Esophagus muscularis mucosa (tissue), 4 donors: ENCODE data around the gene CMPK2. TPM values are rescaled to one million over a fixed set of nuclear protein-coding genes. Genes with fewer than 3 reads are reported as not detected.

Source experiments
- DNase-seq: peaks from one replicate; pipeline ENCODE4 v3.0.0-alpha.2; 2017; ENCODE audit errors: extremely low spot score
- H3K27ac ChIP-seq, 4 donors: fragments of 200-600 bp; sonication (generic); replicated peaks in 1 of 4; 1 replicate in 3 of 4; 2 replicates in 1 of 4; pipeline ENCODE4 v1.5.1; 2016 to 2019; ENCODE audit warnings: mild to moderate bottlenecking in 1 of 4
- H3K27me3 ChIP-seq, 4 donors: fragments of 200-600 bp; sonication (generic); one replicate each; pipeline versions ENCODE4 v1.5.1 to v1.6.0; 2016 to 2019
- H3K36me3 ChIP-seq, 4 donors: fragments of 200-600 bp; sonication (generic); one replicate each; pipeline ENCODE4 v1.5.1; 2016 to 2019
- H3K4me1 ChIP-seq, 4 donors: fragments of 200-600 bp; sonication (generic); one replicate each; pipeline ENCODE4 v1.5.1; 2016 to 2019
- H3K4me3 ChIP-seq, 4 donors: fragments of 200-600 bp; sonication (generic); 1 replicate in 2 of 4; 2 replicates in 2 of 4; pipeline ENCODE4 v1.5.1; 2016 to 2019; ENCODE audit warnings: mild to moderate bottlenecking in 4 of 4, moderate library complexity in 1 of 4
- H3K9me3 ChIP-seq, 4 donors: fragments of 200-600 bp; sonication (generic); 1 replicate in 3 of 4; 2 replicates in 1 of 4; pipeline ENCODE4 v1.5.1; 2016 to 2019
- EP300 ChIP-seq: sonication (generic); formaldehyde crosslinking; IDR thresholded peaks from one replicate; pipeline ENCODE4 v1.6.1; 2017; ENCODE audit warnings: antibody characterized with exemption
- POLR2A ChIP-seq: fragments of 450-650 bp; IDR thresholded peaks from one replicate; pipeline ENCODE4 v1.6.1; 2017; ENCODE audit warnings: antibody characterized with exemption, moderate library complexity, mild to moderate bottlenecking, low read depth
- POLR2AphosphoS5 ChIP-seq, 2 donors: sonication (generic); formaldehyde crosslinking; IDR thresholded peaks; one replicate each; pipeline ENCODE4 v1.6.1; 2017; ENCODE audit warnings: antibody characterized with exemption in 2 of 2
- WGBS: methylation state at CpG from one replicate; pipeline ENCODE4 v1.1.5; 2018; 5-methylcytosine and 5-hydroxymethylcytosine counted together
- intact Hi-C: fragments of 100-400 bp; cut with DNase I; formaldehyde crosslinking; loops from one replicate; pipeline ENCODE4 v1.15.1; 2023
- total RNA-seq, 4 donors: library from RNA; depleted of rRNA; stranded (reverse); fragments of >200 nt; gene quantifications; one replicate each; pipeline versions ENCODE4 v1.1.0 to v1.2.1, GENCODE V29; 2016
- TF ChIP-seq, protein P1 (sequence below), 3 experiments: fragments of 200-600 bp in 2 of 3; fragments of 450-650 bp in 1 of 3; sonication (generic) in 2 of 3; IDR thresholded peaks; one replicate each; pipeline ENCODE4 v1.5.1; 2017 to 2019; ENCODE audit warnings: antibody characterized with exemption in 3 of 3, mild to moderate bottlenecking in 2 of 3, moderate library complexity in 1 of 3

CMPK2 gene
- total RNA-seq, 4 donors from 2014 or later: 3.3 to 8.3 (median 5.8) TPM

DNA sequence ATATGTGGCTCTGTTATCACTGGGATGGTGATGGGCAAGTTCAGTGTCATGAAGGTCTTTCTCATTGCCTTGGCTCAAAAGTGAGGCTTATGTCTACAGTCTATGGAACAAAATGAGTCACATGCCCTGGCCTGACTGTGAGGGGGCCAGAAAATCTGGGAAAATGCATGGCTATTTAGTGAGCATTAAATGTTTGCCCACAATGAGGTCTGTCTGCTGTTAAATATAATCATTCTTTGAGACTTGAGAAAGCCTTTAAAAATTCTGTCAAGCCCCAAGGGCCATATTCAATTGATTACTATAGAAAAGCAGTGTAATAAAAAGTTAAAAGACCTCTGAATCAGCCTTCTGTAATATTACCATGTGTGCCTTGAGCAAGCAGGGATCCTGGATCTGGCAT lies 46.0 kb upstream of the CMPK2 start:
- no peaks in the 10 kb centered on the region for H3K9me3 ChIP-seq
- H3K4me1 ChIP-seq: peaks cover under 1 to 1% (median under 1%) of the 10 kb centered on the region in 4 donors
- H3K27me3 ChIP-seq: no peaks in the 10 kb centered on the region
- TF ChIP-seq, protein P1, sequence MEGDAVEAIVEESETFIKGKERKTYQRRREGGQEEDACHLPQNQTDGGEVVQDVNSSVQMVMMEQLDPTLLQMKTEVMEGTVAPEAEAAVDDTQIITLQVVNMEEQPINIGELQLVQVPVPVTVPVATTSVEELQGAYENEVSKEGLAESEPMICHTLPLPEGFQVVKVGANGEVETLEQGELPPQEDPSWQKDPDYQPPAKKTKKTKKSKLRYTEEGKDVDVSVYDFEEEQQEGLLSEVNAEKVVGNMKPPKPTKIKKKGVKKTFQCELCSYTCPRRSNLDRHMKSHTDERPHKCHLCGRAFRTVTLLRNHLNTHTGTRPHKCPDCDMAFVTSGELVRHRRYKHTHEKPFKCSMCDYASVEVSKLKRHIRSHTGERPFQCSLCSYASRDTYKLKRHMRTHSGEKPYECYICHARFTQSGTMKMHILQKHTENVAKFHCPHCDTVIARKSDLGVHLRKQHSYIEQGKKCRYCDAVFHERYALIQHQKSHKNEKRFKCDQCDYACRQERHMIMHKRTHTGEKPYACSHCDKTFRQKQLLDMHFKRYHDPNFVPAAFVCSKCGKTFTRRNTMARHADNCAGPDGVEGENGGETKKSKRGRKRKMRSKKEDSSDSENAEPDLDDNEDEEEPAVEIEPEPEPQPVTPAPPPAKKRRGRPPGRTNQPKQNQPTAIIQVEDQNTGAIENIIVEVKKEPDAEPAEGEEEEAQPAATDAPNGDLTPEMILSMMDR (IDR thresholded peaks at IDR 0.05): no peak
- TF ChIP-seq POLR2AphosphoS5 (IDR thresholded peaks at IDR 0.05) (no peak), POLR2A (no peak)
- intact Hi-C loops: no loop called here
- H3K27ac ChIP-seq: no peak overlapping the region
- H3K4me3 ChIP-seq: no peak overlapping the region
- no peak for DNase-seq
- no peaks in the 10 kb centered on the region for H3K36me3 ChIP-seq

DNA sequence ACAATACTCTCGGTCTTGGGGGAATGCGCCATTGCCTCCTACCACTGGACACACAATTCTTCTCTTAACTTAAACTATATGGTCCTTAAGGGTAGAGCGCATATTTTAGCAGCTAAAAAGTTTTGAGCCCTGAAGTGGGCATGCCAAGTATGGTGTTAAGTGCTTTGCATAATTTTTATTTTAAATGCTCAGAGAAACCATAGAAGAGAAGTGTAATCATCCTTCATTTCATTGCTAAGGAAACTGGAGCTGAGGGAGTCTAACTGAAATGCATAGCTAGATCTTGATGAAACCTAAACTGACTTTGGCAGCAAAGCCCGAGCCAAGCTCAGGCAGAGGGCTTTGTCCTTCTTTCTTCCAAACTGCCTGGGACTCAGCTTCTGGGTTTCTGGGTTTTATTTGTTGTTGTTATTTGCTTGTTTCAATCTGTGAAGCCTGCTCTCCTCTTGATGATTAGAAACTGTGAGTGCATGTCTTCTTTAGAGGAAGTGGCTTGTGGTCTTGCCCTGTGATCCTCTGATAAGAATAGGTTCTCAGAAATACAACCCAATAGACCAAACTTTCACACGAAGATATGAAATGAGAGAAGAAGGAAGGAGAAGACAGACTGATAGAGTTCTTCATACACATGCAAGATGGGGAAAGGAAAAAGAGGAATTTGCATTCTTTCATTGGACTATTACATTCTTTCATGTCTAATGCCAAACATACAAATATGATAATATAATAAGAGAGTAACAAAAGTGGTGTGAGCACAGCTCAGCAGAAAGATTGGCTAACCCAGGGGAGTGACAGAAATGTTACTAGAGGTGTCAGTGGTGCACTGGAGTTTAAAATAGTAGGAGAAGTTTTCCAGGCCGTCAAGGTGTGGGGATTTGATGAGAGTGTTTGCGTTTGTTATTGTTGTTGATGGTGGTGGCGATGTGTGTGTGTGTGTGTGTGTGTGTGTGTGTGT lies 44.0 kb upstream of the CMPK2 start:
- no peak overlapping the region for H3K27ac ChIP-seq
- 78% methylated on average over 8 of the region's 8 CpGs for WGBS

DNA sequence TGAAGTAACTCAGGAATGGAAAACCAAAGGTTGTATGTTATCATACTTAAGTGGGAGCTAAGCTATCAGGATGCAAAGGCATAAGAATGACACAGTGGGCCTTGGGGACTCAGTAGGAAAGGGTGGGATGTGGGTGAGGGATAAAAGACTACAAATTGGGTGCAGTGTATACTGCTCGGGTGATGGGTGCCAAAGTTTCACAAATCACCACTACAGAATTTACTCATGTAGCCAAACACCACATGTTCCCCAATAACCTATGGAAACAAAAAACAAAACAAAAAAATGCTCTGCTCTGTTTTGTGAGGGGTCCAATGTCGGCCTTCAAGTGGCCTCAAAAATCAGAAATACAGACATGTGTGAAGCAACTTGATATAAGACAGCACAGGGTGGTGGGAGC lies 42.6 kb upstream of the CMPK2 start:
- WGBS: 90% methylated on average over 2 of the region's 2 CpGs
- Histone ChIP-seq H3K36me3 (no peaks in the 10 kb centered on the region), H3K27ac (no peak overlapping the region), H3K9me3 (no peaks in the 10 kb centered on the region), H3K4me1 (no peaks in the 10 kb centered on the region), H3K4me3 (no peak overlapping the region), H3K27me3 (no peaks in the 10 kb centered on the region)
- no peak for DNase-seq
- no peak for TF ChIP-seq EP300
- TF ChIP-seq, protein P1 (IDR thresholded peaks at IDR 0.05): no peak
- TF ChIP-seq POLR2A: no peak
- no peak for TF ChIP-seq POLR2AphosphoS5 (IDR thresholded peaks at IDR 0.05)
- intact Hi-C loops: no loop called here

More for the DNA sequence above, 44.0 kb upstream of the CMPK2 start:
- intact Hi-C loops: no loop called here
- H3K4me3 ChIP-seq: no peak overlapping the region
- H3K27me3 ChIP-seq: no peaks in the 10 kb centered on the region
- TF ChIP-seq, protein P1 (IDR thresholded peaks at IDR 0.05): no peak
- no peak for TF ChIP-seq POLR2A
- TF ChIP-seq EP300: no peak
- no peak for TF ChIP-seq POLR2AphosphoS5 (IDR thresholded peaks at IDR 0.05)
- no peaks in the 10 kb centered on the region for H3K36me3 ChIP-seq
- DNase-seq: no peak
- H3K4me1 ChIP-seq: no peaks in the 10 kb centered on the region
- no peaks in the 10 kb centered on the region for H3K9me3 ChIP-seq

DNA sequence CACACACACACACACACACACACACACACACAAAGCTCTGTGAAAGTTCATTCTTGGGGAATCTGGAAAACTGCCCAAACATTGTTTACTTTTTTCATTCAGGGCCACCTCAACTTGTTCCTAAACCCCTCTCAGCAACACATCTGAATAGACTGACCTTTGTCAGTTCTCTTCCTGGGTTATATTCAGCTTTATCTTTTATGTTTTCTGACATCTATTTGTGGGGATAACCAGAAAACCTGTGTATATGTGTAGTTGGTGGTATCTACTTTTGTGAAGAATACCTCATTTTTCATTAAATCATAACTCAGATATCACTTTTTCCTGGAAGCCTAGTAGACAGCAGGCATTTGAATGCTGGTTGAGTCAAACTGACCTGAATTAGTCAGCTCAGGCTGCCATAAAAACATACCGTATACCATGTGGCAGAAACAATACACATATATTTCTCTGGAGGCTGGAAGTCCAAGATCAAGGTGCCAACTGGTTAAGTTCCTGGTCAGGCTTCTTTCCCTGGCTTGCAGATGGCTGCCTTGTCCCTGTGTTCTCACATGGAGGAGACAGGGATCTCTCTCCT lies 40.5 kb upstream of the CMPK2 start:
- intact Hi-C loops: no loop called here

More for the DNA sequence above, 40.5 kb upstream of the CMPK2 start:
- Histone ChIP-seq H3K27me3 (no peaks in the 10 kb centered on the region), H3K4me1 (no peaks in the 10 kb centered on the region), H3K27ac (no peak overlapping the region), H3K9me3 (no peaks in the 10 kb centered on the region), H3K4me3 (no peak overlapping the region), H3K36me3 (no peaks in the 10 kb centered on the region)
- WGBS: 88% methylated on average over 1 of the region's 1 CpG
- DNase-seq: no peak
- no peak for TF ChIP-seq EP300
- TF ChIP-seq POLR2A: no peak
- TF ChIP-seq, protein P1 (IDR thresholded peaks at IDR 0.05): no peak
- no peak for TF ChIP-seq POLR2AphosphoS5 (IDR thresholded peaks at IDR 0.05)
